Keratinocyte (primary cell): ENCODE measurements around the gene ZSCAN16. TPM values are rescaled to one million over a fixed set of nuclear protein-coding genes. Genes with fewer than 3 reads are reported as not detected.
"Not testable (repeated sequence)": the region's sequence is repeated elsewhere in the genome, so short reads cannot be mapped to it uniquely, and the experiment has no call there.

Experiments used
- DNase-seq: peaks from one replicate; pipeline ENCODE4 v3.0.0-alpha.2; 2011; ENCODE audit warnings: low read depth, missing footprints, low spot score
- FAIRE-seq: peaks from 2 replicates; lab custom pipeline; 2011; peaks lifted over from hg19 to GRCh38; lab: Jason Lieb, UNC
- H2AFZ ChIP-seq: 2 replicates; pipeline ENCODE4 v1.6.0; 2012; ENCODE audit warnings: low read length, control low read depth, inconsistent platforms; ENCODE audit not compliant: control insufficient read depth
- H3K27ac ChIP-seq: 2 replicates; pipeline ENCODE4 v1.5.1; 2011; ENCODE audit warnings: low read length; ENCODE audit not compliant: control insufficient read depth, insufficient read depth
- H3K27me3 ChIP-seq: 3 replicates; pipeline ENCODE4 v1.6.0; 2011; ENCODE audit warnings: low read length; ENCODE audit not compliant: control insufficient read depth, insufficient read depth; ENCODE audit errors: extremely low read depth
- H3K36me3 ChIP-seq, 2 experiments: 2 replicates in 1 of 2; 3 replicates in 1 of 2; pipeline ENCODE4 v1.5.1; 2011; ENCODE audit warnings: low read length in 2 of 2, mild to moderate bottlenecking in 1 of 2; ENCODE audit not compliant: control insufficient read depth in 2 of 2, insufficient read depth in 2 of 2; ENCODE audit errors: extremely low read depth in 1 of 2
- H3K4me1 ChIP-seq: 3 replicates; pipeline ENCODE4 v1.5.1; 2011; ENCODE audit warnings: low read length; ENCODE audit not compliant: control insufficient read depth, insufficient read depth; ENCODE audit errors: extremely low read depth
- H3K4me2 ChIP-seq: 3 replicates; pipeline ENCODE4 v1.6.0; 2011; ENCODE audit warnings: low read depth, low read length; ENCODE audit not compliant: control insufficient read depth, insufficient read depth; ENCODE audit errors: extremely low read depth
- H3K4me3 ChIP-seq, 3 experiments: fragments of 200-600 bp in 1 of 3; sonication (generic) in 1 of 3; 2 replicates in 2 of 3; 3 replicates in 1 of 3; pipeline ENCODE4 v1.5.1; 2011 to 2016; ENCODE audit warnings: low read length in 3 of 3, mild to moderate bottlenecking in 3 of 3, control low read depth in 2 of 3, inconsistent platforms in 1 of 3, low read depth in 1 of 3, mixed read lengths in 1 of 3, mixed run types in 1 of 3, moderate library complexity in 1 of 3; ENCODE audit not compliant: control insufficient read depth in 2 of 3, insufficient read depth in 2 of 3; ENCODE audit errors: extremely low read depth in 1 of 3
- H3K79me2 ChIP-seq: 2 replicates; pipeline ENCODE4 v1.6.0; 2012; ENCODE audit warnings: low read length; ENCODE audit not compliant: control insufficient read depth, insufficient read depth
- H3K9ac ChIP-seq: 3 replicates; pipeline ENCODE4 v1.6.0; 2011; ENCODE audit warnings: low read length; ENCODE audit not compliant: control insufficient read depth, insufficient read depth; ENCODE audit errors: extremely low read depth
- H3K9me1 ChIP-seq: 3 replicates; pipeline ENCODE4 v1.6.0; 2011; ENCODE audit warnings: low read length; ENCODE audit not compliant: control insufficient read depth, insufficient read depth; ENCODE audit errors: extremely low read depth
- H3K9me3 ChIP-seq: 2 replicates; pipeline ENCODE4 v1.5.1; 2012; ENCODE audit warnings: low read depth, low read length; ENCODE audit not compliant: control insufficient read depth
- H4K20me1 ChIP-seq: 3 replicates; pipeline ENCODE4 v1.6.0; 2011; ENCODE audit warnings: low read length; ENCODE audit not compliant: control insufficient read depth, insufficient read depth; ENCODE audit errors: extremely low read depth
- CTCF ChIP-seq, 3 experiments: IDR thresholded peaks in 1 of 3; conservative IDR thresholded peaks in 1 of 3; optimal IDR thresholded peaks in 1 of 3; 2 replicates in 2 of 3; 3 replicates in 1 of 3; pipeline versions ENCODE3 to v1.5.1; 2011; ENCODE audit warnings: low read length in 3 of 3, mild to moderate bottlenecking in 3 of 3, moderate library complexity in 2 of 3, control low read depth in 1 of 3, inconsistent platforms in 1 of 3; ENCODE audit not compliant: insufficient read depth in 2 of 3; ENCODE audit errors: extremely low read depth in 1 of 3
- EZH2 ChIP-seq: IDR thresholded peaks from one replicate; pipeline ENCODE4 v1.6.1; 2012; ENCODE audit warnings: inconsistent platforms, mild to moderate bottlenecking, low read length, moderate library complexity
- dilution Hi-C: fragments of 300-500 bp; cut with MboI; formaldehyde crosslinking; loops from one replicate; pipeline ENCODE4 v1.7.0; 2020; ENCODE audit warnings: low sequenced_read_pairs; ENCODE audit not compliant: extremely low pct_ligation_motif_present
- polyA plus RNA-seq, 5 experiments: library from polyadenylated mRNA; depleted of rRNA in 3 of 5; stranded (reverse) in 3 of 5; stranded (forward) in 1 of 5; unstranded in 1 of 5; fragments of >200 nt; gene quantifications; 1 replicate in 1 of 5; 2 replicates in 3 of 5; 3 replicates in 1 of 5; pipeline versions ENCODE4 v1.2.1 to v1.2.3, GENCODE V29; 2011 to 2012; ENCODE audit warnings: missing spikeins in 2 of 5, low read depth in 1 of 5, low replicate concordance in 1 of 5

ZSCAN16 gene
- polyA plus RNA-seq, 1 donor (not counting 4 experiments of a cell fraction or from before 2014, with no cell fraction given), result 1.5 TPM

GRCh38 chr6:28078836-28079235 lies 45.6 kb upstream of the ZSCAN16 start:
- Histone ChIP-seq H3K9me1 (no peaks in the 10 kb centered on the region), H3K79me2 (peaks cover 17% of the 10 kb centered on the region), H3K4me1 (peaks cover 8% of the 10 kb centered on the region), H4K20me1 (no peaks in the 10 kb centered on the region), H3K4me3 (no peak overlapping the region), H3K9me3 (no peaks in the 10 kb centered on the region), H3K9ac (no peak overlapping the region), H3K36me3 (no peaks in the 10 kb centered on the region), H3K27me3 (no peaks in the 10 kb centered on the region), H2AFZ (no peak overlapping the region), H3K27ac (no peak overlapping the region), H3K4me2 (no peak overlapping the region)
- no peak for FAIRE-seq
- dilution Hi-C loops, result no loop called here
- no peak for TF ChIP-seq CTCF (optimal IDR thresholded peaks at IDR 0.05 in 1 of 3, IDR thresholded peaks at IDR 0.05 in 1 of 3, conservative IDR thresholded peaks at IDR 0.05 in 1 of 3; ENCODE audit: extremely low read depth in 1 of 3, insufficient read depth in 2 of 3, low read length in 3 of 3)
- no peak for TF ChIP-seq EZH2
- DNase-seq, result no peak

- H3K4me2 ChIP-seq, result peak within 1 kb of the TSS; percentile 92
- dilution Hi-C loops, result not testable (repeated sequence)
Measured at GRCh38 chr6:28080381-28080630, 44.1 kb upstream of the ZSCAN16 start, which contains the start of gene ZNF165. Gene ZNF165 (plus strand): TSS chr6:28080568. CDS start chr6:28085481, 4,913 bp downstream.

More at GRCh38 chr6:28080381-28080630, 44.1 kb upstream of the ZSCAN16 start, which contains the start of gene ZNF165:
- peak within 1 kb of the TSS; percentile 99 for H3K27ac ChIP-seq
- H3K9me3 ChIP-seq, H3K27me3 ChIP-seq, H3K9me1 ChIP-seq, FAIRE-seq, H3K36me3 ChIP-seq, H3K4me1 ChIP-seq, DNase-seq, H4K20me1 ChIP-seq: not testable (repeated sequence)
- peak within 1 kb of the TSS; percentile 96 for H3K9ac ChIP-seq
- peaks cover 17% of the 10 kb centered on the region for H3K79me2 ChIP-seq
- H3K4me3 ChIP-seq, result peak within 1 kb of the TSS; percentile 62 to 96 (median 93)
- H2AFZ ChIP-seq, result peak within 1 kb of the TSS; percentile 98
